ENCODE measurements around the gene NRL. TPM values are rescaled to one million over a fixed set of nuclear protein-coding genes. Genes with fewer than 3 reads are reported as not detected.

Gene NRL
- total RNA-seq, 3 donors from 2014 or later (not counting 1 experiment from before 2014, with no cell fraction given): 0.78 to 3.3 (median 2.8) TPM

DNA sequence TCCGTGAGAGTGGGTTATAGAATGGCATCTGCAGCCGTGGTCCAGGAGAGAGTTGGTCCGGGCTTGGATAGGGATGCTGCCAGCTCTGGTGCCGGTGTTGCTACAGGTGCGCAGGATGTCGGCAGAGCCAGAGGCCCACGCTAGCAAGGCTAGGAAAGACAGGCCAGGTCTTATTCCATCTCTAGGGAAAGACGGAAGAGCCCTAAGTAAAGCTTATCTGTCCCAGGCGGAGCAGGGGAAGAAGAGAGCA, 20.8 kb upstream of the NRL start:
- H3K27me3 Mint-ChIP-seq (ENCODE audit: low read depth in 2 of 2): no peaks in the 10 kb centered on the region
- peaks cover 25% of the 10 kb centered on the region for H3K36me3 ChIP-seq (ENCODE audit: control insufficient read depth, insufficient read depth, low read length)
- H3K27me3 ChIP-seq (ENCODE audit: control insufficient read depth, insufficient read depth, low read length): no peaks in the 10 kb centered on the region
- peak overlapping the region; percentile 82 for H3K4me3 ChIP-seq (ENCODE audit: low read length)
- 20% methylated on average over 9 of the region's 9 CpGs for WGBS (ENCODE audit: insufficient coverage)
- H3K9me3 Mint-ChIP-seq: no peaks in the 10 kb centered on the region
- H3K36me3 Mint-ChIP-seq: no peaks in the 10 kb centered on the region
- H3K27ac ChIP-seq (ENCODE audit: low read length): peak overlapping the region; percentile 78
- H3K27ac Mint-ChIP-seq: peak overlapping the region; percentile 91 to 94
- no peak for ATAC-seq
- intact Hi-C loops (cut with micrococcal nuclease): loop anchor here (10.0 kb wide), 1 partner anchor 1211 kb away; the partner anchor contains the start of gene PRMT5
- peaks cover 31 to 34% of the 10 kb centered on the region in 2 donors for H3K4me1 Mint-ChIP-seq
- H3K4me1 ChIP-seq (ENCODE audit: control insufficient read depth, insufficient read depth, low read length): peaks cover 41% of the 10 kb centered on the region
- H3K9me3 ChIP-seq (ENCODE audit: control insufficient read depth, insufficient read depth, low read length): no peaks in the 10 kb centered on the region
- no peak for DNase-seq
- TF ChIP-seq, protein P1, sequence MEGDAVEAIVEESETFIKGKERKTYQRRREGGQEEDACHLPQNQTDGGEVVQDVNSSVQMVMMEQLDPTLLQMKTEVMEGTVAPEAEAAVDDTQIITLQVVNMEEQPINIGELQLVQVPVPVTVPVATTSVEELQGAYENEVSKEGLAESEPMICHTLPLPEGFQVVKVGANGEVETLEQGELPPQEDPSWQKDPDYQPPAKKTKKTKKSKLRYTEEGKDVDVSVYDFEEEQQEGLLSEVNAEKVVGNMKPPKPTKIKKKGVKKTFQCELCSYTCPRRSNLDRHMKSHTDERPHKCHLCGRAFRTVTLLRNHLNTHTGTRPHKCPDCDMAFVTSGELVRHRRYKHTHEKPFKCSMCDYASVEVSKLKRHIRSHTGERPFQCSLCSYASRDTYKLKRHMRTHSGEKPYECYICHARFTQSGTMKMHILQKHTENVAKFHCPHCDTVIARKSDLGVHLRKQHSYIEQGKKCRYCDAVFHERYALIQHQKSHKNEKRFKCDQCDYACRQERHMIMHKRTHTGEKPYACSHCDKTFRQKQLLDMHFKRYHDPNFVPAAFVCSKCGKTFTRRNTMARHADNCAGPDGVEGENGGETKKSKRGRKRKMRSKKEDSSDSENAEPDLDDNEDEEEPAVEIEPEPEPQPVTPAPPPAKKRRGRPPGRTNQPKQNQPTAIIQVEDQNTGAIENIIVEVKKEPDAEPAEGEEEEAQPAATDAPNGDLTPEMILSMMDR (IDR thresholded peaks at IDR 0.05): no peak
- peak overlapping the region; percentile 97 for H3K4me3 Mint-ChIP-seq

- WGBS (ENCODE audit: insufficient coverage): no CpG with 5 or more reads among the region's 1 CpG
- H3K36me3 ChIP-seq (ENCODE audit: control insufficient read depth, insufficient read depth, low read length): peaks cover 19% of the 10 kb centered on the region
- TF ChIP-seq, protein P1 (IDR thresholded peaks at IDR 0.05): no peak
- no peaks in the 10 kb centered on the region for H3K27me3 Mint-ChIP-seq (ENCODE audit: low read depth in 2 of 2)
- H3K36me3 Mint-ChIP-seq: no peaks in the 10 kb centered on the region
- no peak for ATAC-seq
- no peak overlapping the region for H3K4me3 ChIP-seq (ENCODE audit: low read length)
- intact Hi-C loops (cut with micrococcal nuclease): loop anchor here (10.0 kb wide), 1 partner anchor 1209 kb away; the partner anchor contains the start of gene PRMT5
- peaks cover 30% of the 10 kb centered on the region for H3K4me1 ChIP-seq (ENCODE audit: control insufficient read depth, insufficient read depth, low read length)
- DNase-seq: no peak
- H3K9me3 ChIP-seq (ENCODE audit: control insufficient read depth, insufficient read depth, low read length): no peaks in the 10 kb centered on the region
- H3K27ac Mint-ChIP-seq: no peak overlapping the region
- no peak overlapping the region for H3K27ac ChIP-seq (ENCODE audit: low read length)
- no peaks in the 10 kb centered on the region for H3K9me3 Mint-ChIP-seq
- H3K4me1 Mint-ChIP-seq: peaks cover 21 to 24% of the 10 kb centered on the region in 2 donors
- no peak overlapping the region for H3K4me3 Mint-ChIP-seq
- no peaks in the 10 kb centered on the region for H3K27me3 ChIP-seq (ENCODE audit: control insufficient read depth, insufficient read depth, low read length)
These were observed 19.0 kb upstream of the NRL start for GRCh38 chr14:24133735-24134134.

DNA sequence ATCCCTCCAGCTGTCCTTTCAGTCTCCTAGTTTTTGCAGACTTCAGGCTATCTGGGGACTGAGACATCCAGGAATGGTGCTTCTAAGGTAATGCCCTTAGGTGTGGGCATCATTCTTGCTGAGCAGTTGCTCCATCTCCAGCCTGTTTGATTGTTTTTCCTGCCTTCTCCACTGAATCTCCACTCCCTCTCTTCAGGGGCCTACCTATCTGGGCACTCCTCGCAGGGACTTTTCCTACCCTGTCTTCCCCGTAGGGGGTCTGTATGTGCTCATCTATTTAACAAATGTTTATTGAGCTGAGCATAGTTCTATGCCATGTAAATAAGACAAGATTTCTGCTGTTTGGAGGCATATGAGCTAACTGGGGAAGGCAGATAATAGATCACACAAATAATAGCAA, 18.2 kb upstream of the NRL start:
- TF ChIP-seq, protein P1 (IDR thresholded peaks at IDR 0.05): no peak
- Mint-ChIP-seq H3K4me1 (peaks cover 17 to 19% of the 10 kb centered on the region in 2 donors), H3K36me3 (no peaks in the 10 kb centered on the region), H3K4me3 (no peak overlapping the region), H3K27ac (no peak overlapping the region), H3K27me3 (ENCODE audit: low read depth in 2 of 2) (no peaks in the 10 kb centered on the region), H3K9me3 (no peaks in the 10 kb centered on the region)
- Histone ChIP-seq H3K27ac (ENCODE audit: low read length) (no peak overlapping the region), H3K4me1 (ENCODE audit: control insufficient read depth, insufficient read depth, low read length) (peaks cover 30% of the 10 kb centered on the region), H3K4me3 (ENCODE audit: low read length) (no peak overlapping the region), H3K9me3 (ENCODE audit: control insufficient read depth, insufficient read depth, low read length) (no peaks in the 10 kb centered on the region), H3K27me3 (ENCODE audit: control insufficient read depth, insufficient read depth, low read length) (no peaks in the 10 kb centered on the region), H3K36me3 (ENCODE audit: control insufficient read depth, insufficient read depth, low read length) (peaks cover 11% of the 10 kb centered on the region)
- 100% methylated on average over 1 of the region's 2 CpGs for WGBS (ENCODE audit: insufficient coverage)
- intact Hi-C loops (cut with micrococcal nuclease): loop anchor here (10.0 kb wide), 1 partner anchor 1208 kb away; the partner anchor contains the start of gene PRMT5
- no peak for DNase-seq
- no peak for ATAC-seq

DNA sequence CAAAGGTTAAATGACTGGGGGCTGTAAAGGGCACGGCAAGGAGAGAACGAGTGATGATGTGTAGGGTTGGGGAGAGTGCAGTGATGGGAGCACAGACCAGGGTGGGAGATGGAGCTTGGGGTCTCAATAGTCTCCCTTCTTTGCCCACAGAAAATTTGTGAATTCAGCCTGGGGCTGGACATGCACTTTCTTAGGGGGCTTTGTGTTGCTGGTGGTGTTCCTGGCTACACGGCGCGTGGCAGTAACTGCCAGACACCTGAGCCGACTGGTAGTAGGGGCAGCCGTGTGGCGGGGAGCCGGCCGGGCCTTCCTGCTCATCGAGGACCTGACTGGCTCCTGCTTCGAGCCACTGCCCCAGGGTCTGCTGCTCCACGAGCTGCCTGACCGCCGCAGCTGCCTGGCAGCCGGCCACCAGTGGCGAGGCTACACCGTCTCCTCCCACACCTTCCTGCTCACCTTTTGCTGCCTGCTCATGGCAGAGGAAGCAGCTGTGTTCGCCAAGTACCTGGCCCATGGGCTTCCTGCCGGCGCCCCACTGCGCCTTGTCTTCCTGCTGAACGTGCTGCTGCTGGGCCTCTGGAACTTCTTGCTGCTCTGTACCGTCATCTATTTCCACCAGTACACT, 17.4 kb upstream of the NRL start:
- 39% methylated on average over 24 of the region's 24 CpGs for WGBS (ENCODE audit: insufficient coverage)
- Mint-ChIP-seq H3K4me3 (no peak overlapping the region), H3K27ac (peak overlapping the region in 1 of 2 donors; percentile 20), H3K27me3 (ENCODE audit: low read depth in 2 of 2) (no peaks in the 10 kb centered on the region), H3K36me3 (no peaks in the 10 kb centered on the region), H3K4me1 (peaks cover 16 to 17% of the 10 kb centered on the region in 2 donors), H3K9me3 (no peaks in the 10 kb centered on the region)
- intact Hi-C loops (cut with micrococcal nuclease): loop anchor here (10.0 kb wide), 1 partner anchor 1207 kb away; the partner anchor contains the start of gene PRMT5
- Histone ChIP-seq H3K4me1 (ENCODE audit: control insufficient read depth, insufficient read depth, low read length) (peaks cover 22% of the 10 kb centered on the region), H3K4me3 (ENCODE audit: low read length) (no peak overlapping the region), H3K36me3 (ENCODE audit: control insufficient read depth, insufficient read depth, low read length) (peaks cover 3% of the 10 kb centered on the region), H3K27ac (ENCODE audit: low read length) (no peak overlapping the region), H3K27me3 (ENCODE audit: control insufficient read depth, insufficient read depth, low read length) (no peaks in the 10 kb centered on the region), H3K9me3 (ENCODE audit: control insufficient read depth, insufficient read depth, low read length) (no peaks in the 10 kb centered on the region)
- ATAC-seq (no peak), DNase-seq (peak in 1 of 2 donors; percentile 62)
- TF ChIP-seq, protein P1 (IDR thresholded peaks at IDR 0.05): no peak

All from natural killer cell (primary cell).